Stomach (tissue), 4 donors: ENCODE measurements around the gene GAB1.

Source experiments
- EP300 ChIP-seq: sonication (generic); formaldehyde crosslinking; IDR thresholded peaks from one replicate; pipeline ENCODE4 v1.6.1; 2017; ENCODE audit warnings: antibody characterized with exemption
- POLR2A ChIP-seq, 4 donors: fragments of 450-650 bp; IDR thresholded peaks; one replicate each; pipeline ENCODE4 v1.6.1; 2016; ENCODE audit warnings: antibody characterized with exemption in 4 of 4, control low read depth in 2 of 4, mild to moderate bottlenecking in 1 of 4, moderate library complexity in 1 of 4
- POLR2AphosphoS5 ChIP-seq, 3 donors: sonication (generic); formaldehyde crosslinking; IDR thresholded peaks; one replicate each; pipeline ENCODE4 v1.6.1; 2016; ENCODE audit warnings: antibody characterized with exemption in 3 of 3
- TF ChIP-seq, protein P1 (sequence below), 7 experiments: fragments of 450-650 bp in 4 of 7; fragments of 200-600 bp in 3 of 7; sonication (generic) in 3 of 7; IDR thresholded peaks; one replicate each; pipeline ENCODE4 v1.5.1; 2016 to 2019; ENCODE audit warnings: antibody characterized with exemption in 7 of 7, control low read depth in 2 of 7, mild to moderate bottlenecking in 1 of 7

- TF ChIP-seq, protein P1, sequence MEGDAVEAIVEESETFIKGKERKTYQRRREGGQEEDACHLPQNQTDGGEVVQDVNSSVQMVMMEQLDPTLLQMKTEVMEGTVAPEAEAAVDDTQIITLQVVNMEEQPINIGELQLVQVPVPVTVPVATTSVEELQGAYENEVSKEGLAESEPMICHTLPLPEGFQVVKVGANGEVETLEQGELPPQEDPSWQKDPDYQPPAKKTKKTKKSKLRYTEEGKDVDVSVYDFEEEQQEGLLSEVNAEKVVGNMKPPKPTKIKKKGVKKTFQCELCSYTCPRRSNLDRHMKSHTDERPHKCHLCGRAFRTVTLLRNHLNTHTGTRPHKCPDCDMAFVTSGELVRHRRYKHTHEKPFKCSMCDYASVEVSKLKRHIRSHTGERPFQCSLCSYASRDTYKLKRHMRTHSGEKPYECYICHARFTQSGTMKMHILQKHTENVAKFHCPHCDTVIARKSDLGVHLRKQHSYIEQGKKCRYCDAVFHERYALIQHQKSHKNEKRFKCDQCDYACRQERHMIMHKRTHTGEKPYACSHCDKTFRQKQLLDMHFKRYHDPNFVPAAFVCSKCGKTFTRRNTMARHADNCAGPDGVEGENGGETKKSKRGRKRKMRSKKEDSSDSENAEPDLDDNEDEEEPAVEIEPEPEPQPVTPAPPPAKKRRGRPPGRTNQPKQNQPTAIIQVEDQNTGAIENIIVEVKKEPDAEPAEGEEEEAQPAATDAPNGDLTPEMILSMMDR (IDR thresholded peaks at IDR 0.05): no peak
- TF ChIP-seq EP300 (no peak), POLR2A (IDR thresholded peaks at IDR 0.05) (no peak), POLR2AphosphoS5 (IDR thresholded peaks at IDR 0.05) (no peak)
Measured at GRCh38 chr4:143313996-143314395, 22.7 kb upstream of the GAB1 start.
